OCI-LY7 (cell line): ENCODE data around the gene KCNH6.

Experiments
- CTCF ChIP-seq: fragments of 200-600 bp; sonication (generic); conservative IDR thresholded peaks from 2 replicates; pipeline ENCODE4 v1.5.1; 2014; ENCODE audit warnings: mild to moderate bottlenecking, antibody characterized with exemption, low read length, moderate library complexity, mixed read lengths
- EZH2phosphoT487 ChIP-seq: fragments of 200-600 bp; sonication (generic); IDR thresholded peaks from 2 replicates; pipeline ENCODE4 v1.6.1; 2018; ENCODE audit warnings: low read depth, borderline replicate concordance, mild to moderate bottlenecking, mixed run types, antibody characterized with exemption, low read length, moderate library complexity, mixed read lengths

GRCh38 chr17:63592797-63593196 is 69.6 kb downstream of the KCNH6 start:
- TF ChIP-seq CTCF (no peak), EZH2phosphoT487 (no peak)
